HG03175 (cell line): ENCODE results near the gene E2F8.
A peak's percentile ranks its signal among the peaks of the same experiment; 100 is the strongest.
"Not testable (repeated sequence)": the region's sequence is repeated elsewhere in the genome, so short reads cannot be mapped to it uniquely, and the experiment has no call there.

ENCODE experiments used
- ATAC-seq: cut with Tn5 transposase; IDR thresholded peaks from one replicate; pipeline ENCODE4 v1.9.1; 2021; ENCODE audit warnings: mild to moderate bottlenecking, moderate library complexity; ENCODE audit not compliant: unreplicated experiment

Gene E2F8, protein sequence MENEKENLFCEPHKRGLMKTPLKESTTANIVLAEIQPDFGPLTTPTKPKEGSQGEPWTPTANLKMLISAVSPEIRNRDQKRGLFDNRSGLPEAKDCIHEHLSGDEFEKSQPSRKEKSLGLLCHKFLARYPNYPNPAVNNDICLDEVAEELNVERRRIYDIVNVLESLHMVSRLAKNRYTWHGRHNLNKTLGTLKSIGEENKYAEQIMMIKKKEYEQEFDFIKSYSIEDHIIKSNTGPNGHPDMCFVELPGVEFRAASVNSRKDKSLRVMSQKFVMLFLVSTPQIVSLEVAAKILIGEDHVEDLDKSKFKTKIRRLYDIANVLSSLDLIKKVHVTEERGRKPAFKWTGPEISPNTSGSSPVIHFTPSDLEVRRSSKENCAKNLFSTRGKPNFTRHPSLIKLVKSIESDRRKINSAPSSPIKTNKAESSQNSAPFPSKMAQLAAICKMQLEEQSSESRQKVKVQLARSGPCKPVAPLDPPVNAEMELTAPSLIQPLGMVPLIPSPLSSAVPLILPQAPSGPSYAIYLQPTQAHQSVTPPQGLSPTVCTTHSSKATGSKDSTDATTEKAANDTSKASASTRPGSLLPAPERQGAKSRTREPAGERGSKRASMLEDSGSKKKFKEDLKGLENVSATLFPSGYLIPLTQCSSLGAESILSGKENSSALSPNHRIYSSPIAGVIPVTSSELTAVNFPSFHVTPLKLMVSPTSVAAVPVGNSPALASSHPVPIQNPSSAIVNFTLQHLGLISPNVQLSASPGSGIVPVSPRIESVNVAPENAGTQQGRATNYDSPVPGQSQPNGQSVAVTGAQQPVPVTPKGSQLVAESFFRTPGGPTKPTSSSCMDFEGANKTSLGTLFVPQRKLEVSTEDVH

DNA sequence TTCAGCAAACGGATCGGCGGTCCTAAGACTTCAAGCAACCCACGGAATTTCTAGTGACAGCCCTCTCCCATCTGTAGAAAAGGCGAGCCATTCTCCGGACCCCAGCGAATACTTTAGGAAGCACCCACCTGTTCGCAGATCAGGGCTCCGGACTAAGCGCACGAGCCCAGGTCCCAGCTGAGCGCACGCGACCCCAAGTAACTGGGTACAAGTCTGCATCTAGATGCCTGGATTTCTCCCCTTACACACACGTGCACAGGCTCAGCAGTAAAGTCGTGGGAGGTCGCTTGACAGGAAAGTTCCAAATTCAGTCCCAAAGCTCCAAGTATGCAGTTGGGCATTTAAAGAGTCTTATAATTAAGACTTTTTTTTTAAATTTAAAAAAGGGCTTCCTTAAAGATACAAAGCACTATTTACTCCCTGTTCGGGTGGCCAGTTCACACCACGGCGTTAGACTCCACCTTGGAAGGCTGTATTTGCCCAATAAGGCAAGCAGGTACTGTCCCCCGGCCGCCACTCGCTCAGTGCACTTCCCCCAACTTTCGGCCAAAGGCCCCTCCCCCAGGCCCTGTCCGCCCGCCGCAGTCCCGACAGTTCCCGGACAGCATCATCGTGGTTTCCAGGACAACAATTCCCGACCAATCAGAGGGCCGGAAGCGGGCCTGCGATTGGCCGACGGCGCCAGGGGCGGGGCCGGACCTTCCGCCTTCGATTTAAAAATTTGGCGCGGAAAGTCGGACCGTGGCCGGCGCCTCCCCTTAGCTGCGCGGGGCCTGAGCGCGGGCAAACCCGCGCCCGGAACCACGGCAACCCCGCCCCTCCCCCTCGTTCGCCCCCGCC, at the start of gene E2F8:
TSS of gene E2F8 (minus strand) at position 526 of the 840 bp plus-strand sequence. CDS start 824 bp downstream, outside the sequence.
- peak; percentile 88 for ATAC-seq

DNA sequence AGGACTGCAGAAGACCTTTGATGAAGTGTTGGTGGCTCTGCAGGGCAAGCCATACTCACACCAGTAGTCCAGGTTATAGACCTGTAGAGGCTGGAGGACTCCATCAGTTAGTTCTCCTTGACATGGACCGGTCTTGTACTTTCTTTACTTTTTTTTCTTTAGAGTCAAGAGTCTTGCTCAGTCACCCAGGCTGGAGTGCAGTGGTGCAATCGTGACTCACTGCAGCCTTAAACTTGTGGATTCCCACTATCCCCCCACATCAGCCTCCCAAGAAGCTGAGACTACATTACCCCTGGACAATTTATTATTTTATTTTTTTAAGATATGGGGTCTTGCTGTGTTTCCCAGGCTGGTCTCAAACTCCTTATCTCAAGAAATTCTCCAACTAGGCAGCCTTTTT, 49.6 kb upstream of the E2F8 start:
- no peak for ATAC-seq

DNA sequence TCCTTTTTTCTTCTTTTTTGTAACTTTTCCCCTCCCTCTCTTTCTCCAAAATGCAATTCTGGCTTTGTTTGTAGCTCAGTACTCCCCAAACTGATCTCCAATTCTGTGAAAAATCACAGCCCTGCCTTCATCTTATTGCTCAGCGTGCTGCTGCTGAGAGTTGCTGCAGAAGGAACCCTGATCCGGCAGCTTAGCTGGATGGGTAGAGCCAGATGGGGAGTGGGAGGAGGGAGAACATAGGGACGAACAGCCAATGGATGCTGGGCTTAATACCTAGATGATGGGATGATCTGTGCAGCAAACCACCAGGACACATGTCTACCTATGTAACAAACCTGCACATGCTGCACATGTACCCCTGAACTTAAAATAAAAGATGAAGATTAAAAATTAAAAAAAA, 47.5 kb upstream of the E2F8 start:
- ATAC-seq = no peak

DNA sequence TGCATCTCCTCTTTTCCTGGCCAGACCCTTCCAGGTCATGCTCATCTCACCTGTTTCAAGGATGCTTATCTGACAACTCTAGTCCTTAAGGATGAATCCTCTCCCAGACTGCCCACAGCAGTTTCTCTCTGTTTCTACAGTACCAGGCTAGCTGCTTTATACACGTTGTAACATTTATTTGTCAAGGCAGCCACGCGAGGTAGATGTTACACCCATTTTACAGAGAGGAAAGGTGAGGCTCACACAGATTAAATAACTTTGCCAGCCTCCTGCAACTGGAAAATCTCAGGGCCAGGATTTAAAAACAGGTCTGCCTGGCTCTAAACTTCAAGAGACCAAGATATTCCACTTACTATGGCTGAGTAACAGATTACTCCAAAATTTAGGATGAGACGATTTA, 45.7 kb upstream of the E2F8 start:
- no peak for ATAC-seq

DNA sequence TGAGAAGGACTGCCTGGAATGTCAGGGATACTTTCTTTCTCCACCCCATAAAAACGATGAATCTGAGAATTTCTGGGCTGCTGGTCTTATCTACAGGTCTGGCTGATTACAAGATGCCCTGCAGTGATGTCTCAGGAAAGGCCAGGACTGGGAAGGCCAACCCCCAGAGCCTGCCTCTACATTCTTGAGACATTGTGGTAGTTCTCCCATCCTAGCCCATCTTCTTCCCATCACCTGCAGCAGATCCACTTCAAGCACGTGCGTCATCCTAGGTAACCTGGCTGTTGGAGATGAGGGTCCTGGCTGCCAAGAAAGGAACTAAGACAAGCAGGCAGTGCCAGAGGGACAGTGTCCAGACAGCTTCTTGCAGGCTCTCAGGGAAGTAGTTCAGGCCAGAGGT, 44.1 kb upstream of the E2F8 start:
- no peak for ATAC-seq

DNA sequence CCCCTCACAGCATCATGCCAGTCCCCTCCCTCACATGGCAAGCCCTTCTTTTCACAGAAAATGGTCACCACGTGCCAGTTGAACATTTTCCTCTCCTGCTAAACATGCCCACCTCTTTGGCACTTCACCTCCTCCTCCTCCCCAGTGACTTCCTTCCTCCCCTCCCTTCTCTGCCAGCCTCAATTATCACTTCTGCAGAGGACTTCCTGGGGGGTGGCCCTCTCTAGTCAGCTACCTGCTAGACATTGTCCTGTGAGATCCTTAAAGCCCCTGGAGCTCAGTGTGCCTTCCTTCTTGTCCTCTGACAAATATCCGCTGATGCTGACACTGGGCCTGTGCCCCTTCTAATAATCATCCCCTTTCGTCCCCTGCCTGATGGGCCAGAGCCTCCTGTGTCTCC, 43.2 kb upstream of the E2F8 start:
- ATAC-seq = no peak

DNA sequence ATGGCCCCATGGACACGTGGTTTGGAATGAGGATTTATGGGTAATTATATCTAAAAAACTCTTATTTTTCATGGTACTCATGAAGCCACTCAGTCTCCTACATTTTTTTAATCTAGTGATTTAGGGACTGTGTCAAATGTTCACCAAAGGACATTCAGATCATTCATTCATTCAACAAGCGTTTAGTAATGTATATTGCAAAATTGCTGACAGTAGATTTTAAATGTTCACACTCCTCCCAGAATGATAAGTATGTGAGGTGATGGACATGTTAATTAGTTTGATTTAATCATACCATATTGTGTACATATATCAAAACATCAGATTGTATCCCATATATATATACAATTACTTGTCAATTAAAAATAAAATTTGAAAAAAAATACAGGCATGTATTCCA, 40.8 kb upstream of the E2F8 start:
- no peak for ATAC-seq

DNA sequence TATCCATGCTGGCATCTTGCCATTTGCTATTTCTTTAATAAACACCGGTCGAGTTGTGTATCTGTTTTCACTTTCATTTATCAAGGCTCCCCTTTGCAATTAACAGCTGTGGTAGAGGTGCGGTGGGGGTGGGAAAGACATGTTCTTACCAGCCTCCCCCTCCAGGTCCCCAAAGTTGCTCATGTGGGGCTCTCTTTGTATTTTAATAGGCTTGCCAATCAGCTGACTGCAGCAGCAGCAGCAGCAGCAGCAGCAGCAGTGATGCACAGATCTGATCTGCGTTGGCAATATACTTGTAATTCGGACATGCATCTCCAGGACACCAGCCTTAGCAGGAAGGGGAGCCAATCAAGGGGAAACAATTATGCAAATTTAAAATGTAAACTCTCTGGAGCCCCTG, 40.3 kb upstream of the E2F8 start:
- ATAC-seq = peak; percentile 59

DNA sequence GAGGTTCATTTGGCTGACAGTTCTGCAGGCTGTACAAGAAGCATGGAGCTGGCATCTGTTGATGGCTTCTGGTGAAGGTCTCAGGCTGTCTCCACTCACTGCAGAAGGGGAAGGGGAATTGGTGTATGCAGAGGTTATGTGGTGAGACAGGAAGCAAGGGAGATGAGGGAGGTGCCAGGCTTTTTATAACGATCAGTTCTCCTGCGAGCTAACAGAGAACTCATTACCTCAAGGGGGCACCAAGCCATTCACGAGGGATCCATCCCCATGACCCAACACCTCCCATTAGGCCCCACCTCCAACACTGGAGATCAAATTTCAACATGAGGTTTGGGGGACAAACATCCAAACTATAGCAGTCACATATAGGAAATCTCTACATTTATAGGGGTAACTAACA, 38.7 kb upstream of the E2F8 start:
- no peak for ATAC-seq

DNA sequence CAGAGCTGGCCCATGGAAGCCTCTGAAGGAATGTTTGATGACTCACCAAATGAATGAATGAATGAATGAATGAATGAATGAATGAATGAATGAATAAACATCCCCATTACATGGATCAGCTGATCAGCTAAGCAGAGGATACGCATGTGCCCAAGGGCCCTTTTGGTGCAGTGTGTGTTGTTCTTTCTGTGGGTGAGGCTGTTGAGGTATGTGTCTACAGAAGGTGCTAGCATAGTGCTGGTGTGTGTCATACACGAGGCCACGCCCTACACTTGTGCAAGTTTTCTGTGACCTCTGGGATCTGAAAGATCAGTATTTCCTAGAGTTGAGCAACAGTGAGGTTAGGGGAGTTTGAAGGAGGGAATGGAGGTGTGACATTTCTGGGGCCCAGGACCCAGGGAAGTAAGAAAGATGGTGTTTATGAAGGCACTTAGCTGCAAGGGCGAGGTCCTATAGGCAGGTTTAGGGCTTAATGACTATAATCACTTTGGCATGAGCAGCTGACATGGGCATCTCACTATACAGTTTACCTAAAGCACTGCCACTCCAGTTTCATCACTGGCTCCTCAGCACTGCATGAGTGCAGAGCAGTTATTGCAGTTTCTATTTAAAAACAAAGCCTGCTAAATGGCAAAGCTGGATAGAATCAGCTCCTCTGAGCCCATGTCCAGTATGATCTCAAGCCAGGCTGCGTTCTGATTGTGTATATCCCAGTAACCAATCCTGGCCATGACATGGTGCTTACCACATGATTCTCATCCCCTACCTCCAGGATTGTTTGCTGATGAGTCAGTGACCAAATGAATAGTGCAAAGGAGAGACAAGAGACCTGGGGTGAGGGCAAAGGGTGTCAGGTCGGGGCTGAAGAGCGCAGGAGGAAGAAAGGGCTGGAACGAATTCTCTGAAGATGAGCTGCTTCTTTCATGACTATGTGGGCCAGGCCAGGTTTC, 36.4 kb upstream of the E2F8 start:
- ATAC-seq = no peak

DNA sequence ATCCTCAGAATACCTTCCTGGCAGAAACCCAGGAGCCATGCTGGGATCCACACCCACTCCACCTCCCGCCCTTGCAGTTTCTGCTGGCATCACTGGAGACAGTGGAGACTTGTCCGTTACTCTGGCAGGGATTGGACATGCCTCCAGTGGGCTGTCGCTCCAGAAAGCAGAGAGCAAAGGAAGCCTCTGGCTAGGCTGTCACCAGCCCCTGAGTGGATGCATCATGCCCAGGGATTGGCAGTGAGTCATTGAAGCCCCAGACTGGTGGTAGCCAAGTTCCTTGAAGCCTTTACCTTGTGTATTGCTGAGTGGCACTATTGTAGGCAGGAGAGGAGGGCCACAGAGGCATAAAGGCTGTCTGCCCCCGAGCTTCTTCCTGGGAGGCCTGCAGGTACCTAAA, 34.8 kb upstream of the E2F8 start:
- ATAC-seq = no peak

DNA sequence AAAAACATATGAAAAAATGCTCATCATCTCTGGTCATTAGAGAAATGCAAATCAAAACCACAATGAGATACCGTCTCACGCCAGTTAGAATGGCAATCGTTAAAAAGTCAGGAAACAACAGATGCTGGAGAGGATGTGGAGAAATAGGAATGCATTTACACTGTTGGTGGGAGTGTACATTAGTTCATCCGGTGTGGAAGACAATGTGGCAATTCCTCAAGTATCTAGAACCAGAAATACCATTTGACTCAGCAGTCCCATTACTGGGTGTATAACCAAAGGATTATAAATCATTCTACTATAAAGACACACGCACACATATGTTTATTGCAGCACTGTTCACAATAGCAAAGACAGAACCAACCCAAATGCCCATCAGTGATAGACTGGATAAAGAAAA, 32.5 kb upstream of the E2F8 start:
- not testable (repeated sequence) for ATAC-seq

DNA sequence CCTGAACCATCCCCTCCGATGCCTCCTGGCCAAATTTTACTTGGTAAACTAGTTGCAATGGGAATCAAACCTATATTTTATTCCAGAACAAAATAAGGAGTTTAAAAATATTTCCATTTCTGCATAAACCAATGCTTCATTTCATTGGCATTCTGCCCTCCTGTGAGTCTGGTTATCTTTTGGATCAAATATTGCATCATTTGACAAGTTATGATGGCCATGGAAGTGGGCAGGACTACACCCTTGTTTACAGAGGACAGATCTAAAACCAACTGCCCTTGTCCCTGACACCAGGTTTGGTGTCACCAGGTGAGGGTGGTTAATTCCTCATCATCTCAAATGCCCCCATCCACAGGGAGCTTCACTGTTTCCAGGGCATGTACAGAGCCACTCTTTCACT, 28.2 kb upstream of the E2F8 start:
- no peak for ATAC-seq

DNA sequence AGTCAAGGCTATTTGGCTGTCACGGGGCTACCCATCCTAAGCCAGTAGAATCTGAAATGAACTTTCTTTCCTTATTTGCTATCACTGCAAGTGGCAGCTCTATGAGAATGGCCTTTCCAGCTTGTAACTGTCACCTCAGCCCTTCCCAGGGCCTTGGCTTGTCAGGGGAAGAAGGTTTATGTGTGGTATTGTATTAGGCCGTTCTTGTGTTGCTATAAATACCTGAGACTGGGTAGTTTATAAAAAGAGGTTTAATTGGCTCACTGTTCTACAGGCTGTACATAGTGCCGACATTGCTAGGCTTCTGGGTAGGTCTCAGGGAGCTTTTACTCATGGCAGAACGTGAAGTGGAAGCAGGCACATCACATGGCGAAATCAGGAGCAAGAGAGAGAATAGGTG, 26.8 kb upstream of the E2F8 start:
- no peak for ATAC-seq

DNA sequence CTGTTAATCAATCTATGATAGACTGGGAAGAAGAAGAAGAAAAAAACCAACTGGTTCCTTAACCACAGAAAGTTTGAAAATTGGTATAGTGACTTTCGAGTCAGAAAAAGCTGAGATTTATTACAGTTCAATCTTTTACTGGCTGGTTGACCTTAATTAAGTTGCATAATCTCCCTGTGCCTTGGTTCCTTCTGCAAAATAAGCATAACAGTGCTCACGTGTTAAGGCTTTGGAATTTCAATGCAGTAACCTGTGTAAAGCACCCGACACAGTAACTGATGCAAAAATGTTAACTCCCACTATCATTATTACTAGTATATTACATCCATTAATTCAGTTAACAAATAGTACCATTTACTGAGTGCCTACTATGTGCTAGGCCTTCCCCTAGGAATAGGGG, 22.6 kb upstream of the E2F8 start:
- ATAC-seq = no peak

DNA sequence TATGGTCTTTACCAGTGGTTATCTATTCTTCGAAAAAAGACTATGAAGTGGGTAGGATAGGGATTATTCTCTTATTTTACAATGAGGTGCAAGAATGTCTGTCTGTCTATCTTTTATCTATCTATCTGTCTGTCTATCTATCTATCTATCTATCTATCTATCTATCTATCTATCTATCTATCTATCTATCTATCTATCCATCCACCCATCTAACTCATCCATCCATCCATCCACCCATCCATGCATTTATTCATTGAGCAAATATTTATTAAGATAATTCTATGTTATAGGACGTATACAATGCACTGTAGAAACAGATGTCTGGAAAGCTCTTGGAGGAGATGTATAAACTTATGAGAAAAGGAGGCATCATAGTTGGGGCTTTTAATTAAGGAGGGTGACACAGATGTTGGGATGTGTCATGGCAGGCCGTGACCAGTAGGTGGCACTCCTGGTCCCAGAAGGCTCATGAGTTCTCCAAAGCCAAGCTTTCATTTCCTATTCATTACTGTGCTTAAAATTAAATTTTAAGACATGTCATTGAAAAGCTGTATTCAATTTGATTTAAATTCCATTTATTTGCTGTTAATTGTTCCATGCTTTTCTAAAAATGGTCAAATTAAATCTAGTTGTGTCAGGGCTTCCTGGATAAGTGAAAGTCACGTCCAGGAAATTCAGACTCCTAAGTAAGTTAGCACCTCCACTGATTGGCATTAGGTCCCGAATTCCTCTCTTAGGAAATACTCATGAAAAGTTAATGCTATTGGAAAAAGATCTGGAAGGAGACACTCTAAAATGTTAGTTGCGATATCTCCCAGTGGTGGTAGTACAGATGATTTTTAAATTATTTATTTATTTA, 19.0 kb upstream of the E2F8 start:
- ATAC-seq = peak; percentile 83

DNA sequence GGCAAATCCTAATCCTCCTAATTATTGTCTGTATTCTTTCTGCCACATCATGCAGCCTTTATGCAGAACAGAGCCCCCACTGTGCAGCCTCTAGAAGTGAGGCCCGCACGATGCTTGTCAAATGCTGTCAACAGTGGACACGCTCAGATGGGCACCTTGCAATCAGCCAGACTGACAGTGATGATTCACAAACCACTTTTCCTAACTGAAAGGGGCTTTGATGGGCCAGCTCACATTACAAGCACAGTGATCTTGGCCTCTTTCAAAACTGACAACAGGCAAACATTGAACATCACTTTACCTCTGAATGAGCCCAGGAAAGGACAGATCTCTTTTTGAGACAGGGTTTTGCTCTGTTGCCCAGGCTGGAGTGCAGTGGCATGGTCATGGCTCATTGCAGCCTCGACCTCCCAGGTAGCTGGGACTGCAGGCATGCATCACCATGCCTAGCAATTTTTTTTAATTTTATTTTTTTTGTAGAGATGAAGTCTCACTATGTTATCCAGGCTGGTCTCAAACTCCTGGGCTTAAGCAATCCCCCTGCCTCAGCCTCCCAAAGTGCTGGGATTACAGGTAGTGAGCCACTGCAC, 18.0 kb upstream of the E2F8 start:
- ATAC-seq = no peak

DNA sequence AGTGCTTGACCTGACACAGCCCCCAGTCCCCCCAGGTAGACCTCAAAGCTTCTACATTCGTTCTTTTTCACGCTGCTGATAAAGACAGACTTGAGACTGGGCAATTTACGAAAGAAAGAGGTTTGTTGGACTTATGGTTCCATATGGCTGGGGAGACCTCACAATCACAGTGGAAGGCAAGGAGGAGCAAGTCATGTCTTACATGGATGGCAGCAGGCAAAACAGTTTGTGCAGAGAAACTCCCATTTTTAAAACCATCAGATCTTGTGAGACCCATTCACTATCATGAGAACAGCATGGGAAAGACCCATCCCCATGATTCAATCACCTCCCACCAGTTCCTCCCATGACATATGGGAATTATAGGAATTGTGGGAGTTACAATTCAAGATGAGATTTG, 13.7 kb upstream of the E2F8 start:
- not testable (repeated sequence) for ATAC-seq

DNA sequence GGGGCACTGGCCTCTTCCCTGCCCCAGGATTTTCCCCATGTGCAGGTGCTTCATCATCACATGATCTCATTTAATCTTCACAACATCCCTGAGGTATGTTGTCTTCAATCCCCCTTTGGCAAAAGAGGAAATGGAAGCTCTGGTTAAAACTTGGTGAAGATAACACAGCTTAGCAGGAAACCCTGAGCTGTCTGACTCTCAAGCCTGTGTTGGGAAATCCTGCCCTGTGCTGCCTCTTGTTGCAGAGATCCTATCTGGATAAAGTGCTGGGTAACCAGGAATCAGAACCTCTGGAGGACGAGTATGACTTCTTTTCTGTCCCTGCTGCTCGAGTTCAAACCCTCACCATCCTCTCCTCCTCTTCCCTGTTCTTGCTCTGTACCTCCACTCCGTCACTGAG, 13.1 kb upstream of the E2F8 start:
- no peak for ATAC-seq
